ENCODE measurements around the gene RNF103.

DNA sequence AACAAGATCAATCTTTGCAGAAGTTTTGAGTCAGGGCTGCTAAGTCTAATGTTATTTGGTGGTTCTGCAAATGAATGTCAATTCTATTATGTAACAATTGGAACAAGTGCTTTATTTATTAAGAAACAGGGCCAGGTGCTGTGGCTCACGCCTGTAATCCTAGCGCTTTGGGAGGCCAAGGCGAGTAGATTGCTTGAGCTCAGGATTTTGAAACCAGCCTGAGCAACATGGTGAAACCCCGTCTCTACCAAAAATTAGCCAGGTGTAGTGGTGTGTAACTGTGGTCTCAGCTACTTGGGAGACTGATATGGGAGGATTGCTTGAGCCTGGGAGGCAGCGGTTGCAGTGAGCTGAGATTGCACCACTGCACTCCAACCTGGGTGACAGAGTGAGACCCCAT lies 13.2 kb upstream of the RNF103 start:
- no peak for TF ChIP-seq RFX5 (IDR thresholded peaks at IDR 0.05; ENCODE audit: low read length)
- TF ChIP-seq, protein P1, sequence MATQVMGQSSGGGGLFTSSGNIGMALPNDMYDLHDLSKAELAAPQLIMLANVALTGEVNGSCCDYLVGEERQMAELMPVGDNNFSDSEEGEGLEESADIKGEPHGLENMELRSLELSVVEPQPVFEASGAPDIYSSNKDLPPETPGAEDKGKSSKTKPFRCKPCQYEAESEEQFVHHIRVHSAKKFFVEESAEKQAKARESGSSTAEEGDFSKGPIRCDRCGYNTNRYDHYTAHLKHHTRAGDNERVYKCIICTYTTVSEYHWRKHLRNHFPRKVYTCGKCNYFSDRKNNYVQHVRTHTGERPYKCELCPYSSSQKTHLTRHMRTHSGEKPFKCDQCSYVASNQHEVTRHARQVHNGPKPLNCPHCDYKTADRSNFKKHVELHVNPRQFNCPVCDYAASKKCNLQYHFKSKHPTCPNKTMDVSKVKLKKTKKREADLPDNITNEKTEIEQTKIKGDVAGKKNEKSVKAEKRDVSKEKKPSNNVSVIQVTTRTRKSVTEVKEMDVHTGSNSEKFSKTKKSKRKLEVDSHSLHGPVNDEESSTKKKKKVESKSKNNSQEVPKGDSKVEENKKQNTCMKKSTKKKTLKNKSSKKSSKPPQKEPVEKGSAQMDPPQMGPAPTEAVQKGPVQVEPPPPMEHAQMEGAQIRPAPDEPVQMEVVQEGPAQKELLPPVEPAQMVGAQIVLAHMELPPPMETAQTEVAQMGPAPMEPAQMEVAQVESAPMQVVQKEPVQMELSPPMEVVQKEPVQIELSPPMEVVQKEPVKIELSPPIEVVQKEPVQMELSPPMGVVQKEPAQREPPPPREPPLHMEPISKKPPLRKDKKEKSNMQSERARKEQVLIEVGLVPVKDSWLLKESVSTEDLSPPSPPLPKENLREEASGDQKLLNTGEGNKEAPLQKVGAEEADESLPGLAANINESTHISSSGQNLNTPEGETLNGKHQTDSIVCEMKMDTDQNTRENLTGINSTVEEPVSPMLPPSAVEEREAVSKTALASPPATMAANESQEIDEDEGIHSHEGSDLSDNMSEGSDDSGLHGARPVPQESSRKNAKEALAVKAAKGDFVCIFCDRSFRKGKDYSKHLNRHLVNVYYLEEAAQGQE (IDR thresholded peaks at IDR 0.05; ENCODE audit: low read depth, low read length): no peak

Data from SK-N-SH (cell line).